Muscle layer of duodenum (tissue), 2 donors: ENCODE results near the gene UGDH.
A peak's percentile ranks its signal among the peaks of the same experiment; 100 is the strongest.

Experiments
- H3K27ac ChIP-seq: one replicate; pipeline ENCODE4 v1.7.0; 2013; ENCODE audit warnings: mild to moderate bottlenecking, low read length
- H3K27me3 ChIP-seq: one replicate; pipeline ENCODE4 v1.7.0; 2013; ENCODE audit warnings: low read depth, mild to moderate bottlenecking, control low read depth, low read length
- H3K36me3 ChIP-seq, 2 donors: one replicate each; pipeline ENCODE4 v1.7.0; 2013; ENCODE audit warnings: low read length in 2 of 2, control low read depth in 1 of 2, mild to moderate bottlenecking in 1 of 2; ENCODE audit not compliant: insufficient read depth in 2 of 2, control insufficient read depth in 1 of 2
- H3K4me1 ChIP-seq, 2 donors: one replicate each; pipeline ENCODE4 v1.7.0; 2013; ENCODE audit warnings: low read length in 2 of 2, mild to moderate bottlenecking in 2 of 2, control low read depth in 1 of 2, moderate library complexity in 1 of 2; ENCODE audit not compliant: insufficient read depth in 2 of 2, control insufficient read depth in 1 of 2
- H3K4me3 ChIP-seq, 2 donors: one replicate each; pipeline ENCODE4 v1.7.0; 2013; ENCODE audit warnings: low read length in 2 of 2, low read depth in 1 of 2, mild to moderate bottlenecking in 1 of 2
- H3K9me3 ChIP-seq, 2 donors: one replicate each; pipeline ENCODE4 v1.7.0; 2013; ENCODE audit warnings: low read length in 2 of 2, control low read depth in 1 of 2, mild to moderate bottlenecking in 1 of 2; ENCODE audit not compliant: control insufficient read depth in 1 of 2
- donor health status: healthy.

The UGDH gene

DNA sequence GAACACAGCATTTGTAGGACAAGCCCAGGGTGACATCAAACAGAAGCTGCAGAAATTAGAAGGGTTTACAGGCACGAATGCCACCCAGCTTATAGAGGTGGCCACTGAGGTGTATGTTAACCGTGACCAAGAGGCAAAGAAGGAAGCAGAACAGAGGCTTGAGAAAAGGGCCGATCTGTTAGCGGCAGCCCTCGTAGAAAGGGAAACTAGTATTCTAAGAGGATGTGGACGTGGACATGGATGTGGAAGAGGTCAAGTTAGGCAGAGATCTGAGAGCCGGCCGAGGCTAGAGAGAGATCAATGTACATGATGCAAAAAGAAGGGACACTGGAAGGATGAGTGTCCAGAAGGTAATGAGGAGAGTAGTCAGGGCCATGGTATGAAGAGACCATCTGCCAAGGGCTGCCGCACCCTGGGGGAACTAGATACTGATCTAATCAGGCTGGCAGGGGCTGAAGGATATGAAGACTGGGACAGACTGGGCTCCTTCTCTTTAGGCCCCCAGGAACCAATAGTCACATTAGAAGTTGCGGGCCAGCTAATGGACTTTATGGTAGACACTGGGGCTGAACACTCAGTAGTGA lies 40.9 kb downstream of the UGDH start:
- Histone ChIP-seq H3K36me3 (no peaks in the 10 kb centered on the region), H3K27me3 (no peaks in the 10 kb centered on the region), H3K4me3 (no peak overlapping the region), H3K27ac (no peak overlapping the region), H3K9me3 (no peaks in the 10 kb centered on the region), H3K4me1 (no peaks in the 10 kb centered on the region)

DNA sequence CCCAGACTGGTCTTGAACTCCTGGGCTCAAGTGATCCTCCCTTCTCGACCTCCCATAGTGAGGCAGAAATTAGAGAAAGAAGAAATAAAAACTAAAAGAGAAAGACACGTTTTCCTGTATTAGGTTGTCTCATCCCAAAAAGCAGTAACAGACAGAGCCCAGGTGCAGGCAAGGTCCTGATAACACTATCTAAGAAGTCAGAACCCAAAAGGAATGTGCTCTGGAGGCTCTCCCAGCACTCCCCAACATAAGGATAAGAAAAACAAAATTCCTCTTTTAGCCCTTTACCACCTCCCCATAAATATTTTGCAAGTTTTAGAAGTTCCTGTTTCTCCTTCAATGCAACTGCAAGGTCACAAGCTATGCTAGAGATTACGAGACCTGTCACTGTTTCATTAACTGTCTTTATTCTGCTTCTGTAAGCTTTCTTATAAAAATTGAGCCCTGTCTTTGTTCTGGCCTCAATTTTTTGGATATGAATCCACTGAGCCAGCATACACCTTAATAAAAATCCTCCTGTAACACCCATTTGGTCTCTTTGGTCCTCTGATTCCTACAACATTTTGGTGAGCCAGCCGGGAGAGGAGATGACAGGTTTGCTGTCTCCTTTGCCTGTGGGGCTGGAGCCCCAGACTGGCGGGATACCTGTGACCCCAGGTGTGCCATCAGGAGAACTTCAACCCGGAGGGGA lies 42.5 kb downstream of the UGDH start:
- Histone ChIP-seq H3K4me3 (no peak overlapping the region), H3K27me3 (no peaks in the 10 kb centered on the region), H3K4me1 (no peaks in the 10 kb centered on the region), H3K27ac (no peak overlapping the region), H3K9me3 (no peaks in the 10 kb centered on the region), H3K36me3 (no peaks in the 10 kb centered on the region)

DNA sequence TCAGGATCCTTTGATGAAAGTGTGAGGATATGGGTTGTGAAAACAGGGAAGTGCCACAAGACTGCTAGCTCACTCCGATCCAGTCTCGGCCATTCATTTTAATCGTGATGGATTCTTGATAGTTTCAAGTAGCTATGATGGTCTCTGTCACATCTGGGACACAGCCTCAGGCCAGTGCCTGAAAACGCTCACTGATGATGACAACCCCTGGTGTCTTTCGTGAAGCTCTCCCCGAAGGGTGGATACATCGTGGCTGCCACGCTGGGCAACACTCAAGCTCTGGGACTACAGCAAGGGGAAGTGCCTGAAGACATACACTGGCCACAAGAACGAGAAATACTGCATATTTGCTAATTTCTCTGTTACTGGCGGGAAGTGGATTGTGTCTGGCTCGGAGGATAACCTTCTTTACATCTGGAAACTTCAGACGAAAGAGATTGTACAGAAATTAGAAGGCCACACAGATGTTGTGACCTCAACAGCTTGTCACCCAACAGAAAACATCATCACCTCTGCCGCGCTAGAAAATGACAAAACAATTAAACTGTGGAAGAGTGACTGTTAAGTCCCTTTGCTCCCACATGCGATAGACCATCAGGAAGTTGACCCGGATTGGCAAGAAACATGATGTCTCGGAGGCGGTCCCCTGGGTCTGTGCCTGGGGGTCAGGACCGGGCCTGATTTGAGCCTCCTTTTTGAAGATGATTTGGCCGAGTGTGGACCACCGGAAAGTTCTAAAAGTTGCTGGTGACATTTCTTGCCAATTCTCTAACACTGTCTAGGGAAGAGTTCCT lies 46.1 kb downstream of the UGDH start:
- Histone ChIP-seq H3K4me1 (no peaks in the 10 kb centered on the region), H3K9me3 (no peaks in the 10 kb centered on the region), H3K36me3 (peaks cover 0 to 2% of the 10 kb centered on the region in 2 donors), H3K27ac (no peak overlapping the region), H3K4me3 (peak overlapping the region in 1 of 2 donors; percentile 21), H3K27me3 (no peaks in the 10 kb centered on the region)

DNA sequence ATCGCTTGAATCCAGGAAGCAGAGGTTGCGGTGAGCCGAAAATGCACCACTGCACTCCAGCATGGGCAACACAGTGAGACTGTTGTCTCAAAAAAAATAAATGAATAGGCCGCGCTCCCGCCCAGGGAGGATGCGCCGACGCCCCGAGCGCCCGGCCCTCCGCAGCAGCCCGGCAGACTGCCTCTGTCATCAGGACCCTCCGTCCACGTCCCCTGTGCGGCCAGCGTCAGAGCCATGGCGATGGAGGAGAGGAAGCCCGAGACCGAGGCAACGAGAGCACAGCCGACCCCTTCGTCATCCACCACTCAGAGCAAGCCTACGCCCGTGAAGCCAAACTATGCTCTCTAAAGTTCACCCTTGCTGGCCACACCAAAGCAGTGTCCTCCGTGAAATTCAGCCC lies 47.0 kb downstream of the UGDH start:
- no peaks in the 10 kb centered on the region for H3K4me1 ChIP-seq
- no peaks in the 10 kb centered on the region for H3K9me3 ChIP-seq
- peaks cover 3 to 4% of the 10 kb centered on the region in 2 donors for H3K36me3 ChIP-seq
- H3K27ac ChIP-seq: no peak overlapping the region
- H3K4me3 ChIP-seq: no peak overlapping the region
- no peaks in the 10 kb centered on the region for H3K27me3 ChIP-seq

DNA sequence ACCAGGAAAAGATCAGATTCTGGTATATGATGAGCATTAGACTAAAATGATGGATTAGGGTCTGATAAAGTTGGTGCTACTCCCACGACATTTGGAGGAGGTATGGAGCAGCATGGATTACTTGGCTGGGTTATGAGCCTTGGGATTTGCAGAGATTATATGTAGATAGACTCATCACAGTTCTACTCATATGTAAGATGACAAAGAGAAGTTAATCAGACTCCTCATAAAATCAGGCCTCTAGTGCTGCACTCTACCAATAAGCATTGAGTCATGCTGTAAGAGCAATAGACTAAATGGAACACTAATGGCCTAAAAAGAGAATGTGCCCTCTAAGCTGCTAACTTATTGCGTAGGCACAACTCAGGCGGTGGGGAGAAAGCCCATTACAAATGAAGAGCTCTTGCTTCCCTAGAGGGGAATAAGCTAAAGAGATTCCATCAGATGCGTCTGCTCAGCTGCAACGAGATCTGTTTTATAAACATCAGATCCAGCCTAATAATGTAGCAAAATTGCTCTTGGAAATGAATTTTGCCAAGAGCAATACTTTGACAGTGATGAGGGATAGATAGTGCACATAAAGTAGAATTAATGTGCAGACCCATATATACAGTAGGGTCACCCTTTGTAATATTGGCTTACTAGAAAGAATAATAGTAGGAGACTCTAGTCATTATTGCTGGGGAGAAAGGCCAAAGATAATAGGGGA lies 50.9 kb downstream of the UGDH start:
- H3K4me3 ChIP-seq: no peak overlapping the region
- no peaks in the 10 kb centered on the region for H3K4me1 ChIP-seq
- H3K27ac ChIP-seq: no peak overlapping the region
- H3K36me3 ChIP-seq: peaks cover 8 to 15% of the 10 kb centered on the region in 2 donors
- no peaks in the 10 kb centered on the region for H3K9me3 ChIP-seq
- no peaks in the 10 kb centered on the region for H3K27me3 ChIP-seq

DNA sequence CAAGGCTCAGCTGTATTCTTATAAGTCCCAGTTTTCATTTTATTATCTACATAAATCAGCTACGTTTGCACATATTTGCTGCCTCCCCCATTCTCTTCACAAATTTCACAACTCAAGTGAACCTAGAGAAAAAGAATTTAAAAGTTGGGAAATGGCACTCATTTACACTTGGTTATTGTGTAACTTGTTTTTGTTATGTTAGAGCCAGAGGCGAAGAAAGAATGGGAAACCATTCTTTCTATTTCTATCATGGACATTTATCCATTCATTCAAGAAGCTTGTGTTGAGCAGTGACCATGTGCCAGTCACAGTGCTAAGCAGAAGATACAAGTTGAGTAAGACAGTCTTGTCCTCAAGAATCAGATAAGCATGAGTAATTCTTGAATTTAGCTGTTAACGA lies 54.8 kb downstream of the UGDH start:
- Histone ChIP-seq H3K27me3 (no peaks in the 10 kb centered on the region), H3K27ac (no peak overlapping the region), H3K4me3 (no peak overlapping the region), H3K9me3 (no peaks in the 10 kb centered on the region), H3K4me1 (no peaks in the 10 kb centered on the region), H3K36me3 (peaks cover 8 to 15% of the 10 kb centered on the region in 2 donors)

DNA sequence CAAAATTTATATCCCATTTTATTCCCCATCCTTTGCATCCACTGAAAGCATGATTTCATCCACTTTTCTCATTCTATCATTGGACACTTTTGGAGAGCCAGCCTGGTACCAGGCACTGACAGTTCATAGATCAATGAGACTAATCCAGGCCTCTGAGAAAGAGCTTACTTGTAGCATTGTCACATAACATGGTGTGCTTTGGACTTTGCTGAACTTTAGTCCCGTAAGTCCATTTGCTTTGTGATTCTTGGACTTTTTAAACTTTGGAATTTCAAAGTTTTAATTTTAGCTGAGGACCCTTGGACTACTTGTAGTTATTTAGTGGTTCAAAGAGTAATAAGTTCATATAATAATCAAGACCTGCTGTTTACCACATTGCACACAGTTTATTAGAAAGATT lies 56.8 kb downstream of the UGDH start:
- H3K4me3 ChIP-seq: no peak overlapping the region
- peaks cover 5 to 10% of the 10 kb centered on the region in 2 donors for H3K36me3 ChIP-seq
- no peak overlapping the region for H3K27ac ChIP-seq
- H3K4me1 ChIP-seq: no peaks in the 10 kb centered on the region
- H3K27me3 ChIP-seq: no peaks in the 10 kb centered on the region
- H3K9me3 ChIP-seq: no peaks in the 10 kb centered on the region

DNA sequence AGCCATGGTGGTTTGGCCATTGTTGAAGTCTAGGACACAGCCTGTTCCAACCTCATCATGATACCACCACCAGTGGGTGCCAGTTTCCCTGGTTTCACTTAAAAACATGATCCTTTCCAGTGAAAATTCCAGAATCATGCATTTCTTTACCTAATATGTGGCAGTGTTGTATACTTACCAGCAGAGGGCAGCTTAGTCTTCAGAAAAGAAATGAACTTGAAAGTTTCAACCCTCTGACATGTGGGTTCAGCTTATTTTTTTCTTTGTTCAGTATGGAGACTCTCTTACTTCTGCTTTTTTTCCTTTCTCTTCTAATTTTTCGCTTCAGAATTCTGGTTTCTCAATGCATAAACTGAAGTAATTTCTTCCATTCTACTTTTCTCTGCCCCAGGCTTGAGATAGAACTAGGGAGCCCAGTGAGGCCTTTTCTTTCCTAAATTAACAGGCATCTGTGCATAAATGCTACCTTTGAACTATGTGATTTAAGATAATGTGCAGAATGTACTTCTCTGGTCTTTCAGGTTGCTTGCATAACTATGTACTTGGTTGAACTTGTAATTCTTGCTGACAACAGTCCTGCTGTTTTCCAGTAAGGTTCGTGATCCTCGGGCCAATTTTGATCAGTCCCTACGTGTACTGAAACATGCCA lies 57.7 kb downstream of the UGDH start:
- Histone ChIP-seq H3K36me3 (peaks cover 10 to 13% of the 10 kb centered on the region in 2 donors), H3K4me1 (peaks cover 0 to 2% of the 10 kb centered on the region in 2 donors), H3K9me3 (no peaks in the 10 kb centered on the region), H3K27me3 (no peaks in the 10 kb centered on the region), H3K4me3 (no peak overlapping the region), H3K27ac (no peak overlapping the region)

DNA sequence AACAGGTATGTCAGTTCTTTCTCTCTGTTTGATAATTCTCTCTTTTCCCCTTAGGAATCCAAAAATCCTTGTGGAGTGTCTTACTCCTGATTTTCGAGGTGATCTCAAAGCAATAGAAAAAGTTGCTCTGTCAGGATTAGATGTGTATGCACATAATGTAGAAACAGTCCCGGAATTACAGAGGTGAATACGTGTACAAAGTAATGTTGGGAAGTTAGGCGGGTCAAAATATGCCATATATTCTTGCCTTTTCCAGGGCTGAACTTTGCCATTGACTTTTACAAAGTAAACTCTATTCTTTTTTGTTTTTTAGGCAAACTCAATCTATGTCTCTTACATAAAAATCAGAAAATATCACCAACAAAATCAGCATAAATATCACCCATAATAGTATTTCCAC lies 59.8 kb downstream of the UGDH start:
- no peaks in the 10 kb centered on the region for H3K27me3 ChIP-seq
- H3K4me3 ChIP-seq: no peak overlapping the region
- H3K9me3 ChIP-seq: no peaks in the 10 kb centered on the region
- H3K27ac ChIP-seq: no peak overlapping the region
- peaks cover 6 to 24% of the 10 kb centered on the region in 2 donors for H3K36me3 ChIP-seq
- H3K4me1 ChIP-seq: peaks cover 0 to 6% of the 10 kb centered on the region in 2 donors

DNA sequence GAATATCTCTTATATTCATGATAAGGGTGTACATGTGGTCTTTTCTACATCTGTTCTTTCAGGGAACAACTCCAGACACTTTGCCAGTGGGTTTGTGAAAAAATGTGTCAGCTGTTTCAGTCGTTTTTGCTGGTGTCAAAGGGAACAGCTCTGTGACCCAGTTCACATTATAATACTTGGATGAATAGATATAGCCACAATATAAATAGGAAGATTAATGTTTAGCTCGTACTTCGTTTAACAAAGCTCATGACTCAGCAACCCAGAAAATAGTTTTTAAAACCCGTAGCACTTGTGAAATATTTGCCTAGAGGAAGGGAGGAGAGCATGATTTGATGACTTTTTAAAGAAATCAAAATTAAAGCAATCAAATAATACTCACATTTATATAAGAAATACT lies 60.5 kb downstream of the UGDH start:
- Histone ChIP-seq H3K4me1 (peaks cover 0 to 6% of the 10 kb centered on the region in 2 donors), H3K9me3 (no peaks in the 10 kb centered on the region), H3K27me3 (no peaks in the 10 kb centered on the region), H3K4me3 (no peak overlapping the region), H3K27ac (no peak overlapping the region), H3K36me3 (peaks cover 3 to 20% of the 10 kb centered on the region in 2 donors)
